GM12864 (cell line): ENCODE data around the gene ZNF655.

Experiments
- DNase-seq: peaks from one replicate; pipeline ENCODE4 v3.0.0-alpha.2; 2011; ENCODE audit warnings: low read depth
- H3K4me3 ChIP-seq: 2 replicates; pipeline ENCODE4 v1.5.1; 2011; ENCODE audit warnings: mild to moderate bottlenecking, low read depth, low read length, control low read depth
- TF ChIP-seq, protein P1 (sequence below): IDR thresholded peaks from 2 replicates; pipeline ENCODE4 v1.5.1; 2011; ENCODE audit warnings: low read depth, mild to moderate bottlenecking, moderate library complexity, low read length, control low read depth, inconsistent platforms; ENCODE audit errors: missing control alignments

The ZNF655 gene

DNA sequence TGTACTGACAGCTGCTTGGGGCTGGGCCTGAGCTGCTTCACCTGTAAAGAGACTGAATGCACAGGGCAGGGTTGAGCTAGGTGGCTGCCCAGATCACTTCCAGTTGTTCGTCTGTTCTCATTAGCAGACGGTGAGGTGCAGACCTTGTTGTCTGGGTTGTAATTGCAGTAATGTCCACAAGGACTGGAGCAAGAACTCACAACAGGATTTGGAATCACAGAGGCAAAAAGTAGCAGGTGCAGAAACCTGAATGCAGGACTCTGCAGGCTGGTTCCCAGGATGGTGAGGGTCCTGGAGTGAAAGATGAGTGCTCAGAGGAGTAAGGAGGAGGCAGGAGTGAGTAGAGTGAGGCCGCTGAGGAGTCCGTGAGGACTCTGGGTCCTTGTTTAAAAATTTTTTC is 67.5 kb downstream of the ZNF655 start:
- DNase-seq = no peak
- H3K4me3 ChIP-seq = no peak overlapping the region
- TF ChIP-seq, protein P1, sequence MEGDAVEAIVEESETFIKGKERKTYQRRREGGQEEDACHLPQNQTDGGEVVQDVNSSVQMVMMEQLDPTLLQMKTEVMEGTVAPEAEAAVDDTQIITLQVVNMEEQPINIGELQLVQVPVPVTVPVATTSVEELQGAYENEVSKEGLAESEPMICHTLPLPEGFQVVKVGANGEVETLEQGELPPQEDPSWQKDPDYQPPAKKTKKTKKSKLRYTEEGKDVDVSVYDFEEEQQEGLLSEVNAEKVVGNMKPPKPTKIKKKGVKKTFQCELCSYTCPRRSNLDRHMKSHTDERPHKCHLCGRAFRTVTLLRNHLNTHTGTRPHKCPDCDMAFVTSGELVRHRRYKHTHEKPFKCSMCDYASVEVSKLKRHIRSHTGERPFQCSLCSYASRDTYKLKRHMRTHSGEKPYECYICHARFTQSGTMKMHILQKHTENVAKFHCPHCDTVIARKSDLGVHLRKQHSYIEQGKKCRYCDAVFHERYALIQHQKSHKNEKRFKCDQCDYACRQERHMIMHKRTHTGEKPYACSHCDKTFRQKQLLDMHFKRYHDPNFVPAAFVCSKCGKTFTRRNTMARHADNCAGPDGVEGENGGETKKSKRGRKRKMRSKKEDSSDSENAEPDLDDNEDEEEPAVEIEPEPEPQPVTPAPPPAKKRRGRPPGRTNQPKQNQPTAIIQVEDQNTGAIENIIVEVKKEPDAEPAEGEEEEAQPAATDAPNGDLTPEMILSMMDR = peak; percentile 3
